Measurements from ENCODE around the gene FBN2.
A peak's percentile ranks its signal among the peaks of the same experiment; 100 is the strongest.

FBN2 gene

GRCh38 chr5:128225245-128226030, 312.6 kb downstream of the FBN2 start:
- H3K27ac ChIP-seq, result no peak overlapping the region
- TF ChIP-seq ZFX (IDR thresholded peaks at IDR 0.05) (no peak), CTCF (conservative IDR thresholded peaks at IDR 0.05) (no peak)

- H3K27ac ChIP-seq, result no peak overlapping the region
- no peak for TF ChIP-seq ZFX (IDR thresholded peaks at IDR 0.05)
- TF ChIP-seq CTCF (conservative IDR thresholded peaks at IDR 0.05), result no peak
Observed at GRCh38 chr5:128224336-128224735, 313.7 kb downstream of the FBN2 start.

DNA sequence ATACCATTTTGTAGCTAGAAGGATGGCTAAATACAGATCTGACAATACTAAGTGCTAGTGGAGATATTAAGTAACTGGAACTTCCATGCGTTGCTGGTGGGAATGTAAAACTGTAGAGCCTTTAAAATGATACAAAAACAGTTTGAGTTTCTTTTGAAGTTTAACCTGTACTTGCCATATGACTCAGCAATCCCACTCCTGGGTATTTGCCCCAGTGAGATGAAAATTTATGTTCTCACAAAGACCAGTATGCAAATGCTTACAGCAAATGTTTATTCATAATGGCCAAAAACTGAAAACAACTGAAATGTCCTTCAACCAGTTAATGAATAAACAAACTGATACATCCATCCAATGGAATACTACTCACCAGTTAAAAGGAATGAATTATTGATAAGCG, 317.2 kb downstream of the FBN2 start:
- no peak overlapping the region for H3K27ac ChIP-seq
- no peak for TF ChIP-seq CTCF (conservative IDR thresholded peaks at IDR 0.05)
- no peak for TF ChIP-seq ZFX (IDR thresholded peaks at IDR 0.05)

- TF ChIP-seq CTCF (conservative IDR thresholded peaks at IDR 0.05) (no peak), ZFX (IDR thresholded peaks at IDR 0.05) (no peak)
- no peak overlapping the region for H3K27ac ChIP-seq
Observed at GRCh38 chr5:128216860-128217531, 321.0 kb downstream of the FBN2 start.

DNA sequence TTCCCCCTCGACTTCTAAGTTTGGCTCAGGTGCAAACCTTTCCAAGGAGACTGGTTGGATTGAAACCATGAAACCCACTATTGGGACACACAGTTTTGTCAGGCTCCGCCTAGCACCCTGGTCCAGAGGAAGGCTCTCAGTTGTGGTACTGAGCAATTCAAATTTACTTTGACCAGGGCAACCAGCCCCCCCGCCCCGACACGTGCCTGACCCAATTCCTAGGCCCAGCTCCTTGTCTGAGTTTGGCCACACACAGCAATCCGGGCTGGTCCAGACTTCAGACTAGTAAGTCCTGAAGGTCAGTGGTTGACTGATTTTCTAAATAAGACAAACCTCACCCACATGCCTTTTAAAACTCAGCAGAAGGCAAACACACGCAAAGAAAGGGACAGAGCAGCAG, 321.8 kb downstream of the FBN2 start:
- TF ChIP-seq ZFX (IDR thresholded peaks at IDR 0.05), result no peak
- TF ChIP-seq CTCF (conservative IDR thresholded peaks at IDR 0.05), result no peak
- no peak overlapping the region for H3K27ac ChIP-seq

DNA sequence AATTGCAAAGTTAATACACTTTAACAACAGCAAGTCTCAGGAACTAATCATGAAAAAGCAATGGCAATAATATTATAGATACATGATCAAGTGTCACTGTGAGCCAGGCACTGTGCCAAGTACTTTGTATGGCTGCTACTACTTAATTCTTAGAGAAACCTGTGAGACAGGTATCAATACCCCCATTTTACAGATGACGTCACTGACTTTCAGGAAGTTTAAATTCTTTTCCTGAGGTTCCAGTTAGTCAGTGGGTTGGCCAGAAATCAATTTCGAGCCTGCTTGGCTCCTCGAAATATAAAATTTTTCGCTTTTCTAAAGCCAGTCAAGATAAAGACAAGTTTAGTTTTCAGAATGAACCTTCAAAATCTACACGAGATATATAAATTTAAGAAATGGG, 324.2 kb downstream of the FBN2 start:
- no peak for TF ChIP-seq ZFX (IDR thresholded peaks at IDR 0.05)
- no peak for TF ChIP-seq CTCF (conservative IDR thresholded peaks at IDR 0.05)
- H3K27ac ChIP-seq, result no peak overlapping the region

DNA sequence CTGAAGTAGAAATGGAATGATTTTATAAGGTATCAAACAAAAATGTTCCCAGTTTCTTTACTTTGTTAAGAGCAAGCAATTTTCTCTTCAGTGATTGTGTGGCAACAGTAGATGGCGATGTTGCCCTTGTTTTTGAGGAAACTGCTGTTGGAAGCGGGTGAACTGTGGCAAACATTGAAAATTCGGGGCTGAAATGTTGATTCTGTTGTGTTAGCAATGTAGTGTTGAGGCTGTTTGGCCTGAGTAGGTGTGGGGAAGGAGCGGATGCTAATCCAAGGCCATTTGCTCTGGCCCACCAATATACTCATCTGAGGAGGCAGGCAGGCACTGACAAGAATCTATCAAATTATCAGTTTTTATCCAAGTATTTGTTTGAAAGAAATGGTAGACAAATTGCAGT, 324.7 kb downstream of the FBN2 start:
- TF ChIP-seq ZFX (IDR thresholded peaks at IDR 0.05) (no peak), CTCF (conservative IDR thresholded peaks at IDR 0.05) (peak; percentile 82)
- no peak overlapping the region for H3K27ac ChIP-seq

All from C4-2B (cell line).